Cardiac muscle cell (in vitro differentiated cells and primary cell): Measurements from ENCODE around the gene LHFPL6. TPM values are rescaled to one million over a fixed set of nuclear protein-coding genes. Genes with fewer than 3 reads are reported as not detected.

Source experiments
- DNase-seq, 2 donors: peaks; one replicate each; pipeline versions ENCODE4 v3.0.0 to v3.0.0-alpha.2; 2010 to 2017; ENCODE audit warnings: low read depth in 1 of 2, low spot score in 1 of 2
- H3K27ac ChIP-seq: fragments of 200-600 bp; sonication (generic); 2 replicates; pipeline ENCODE4 v1.5.1; 2016
- H3K27me3 ChIP-seq: fragments of 200-600 bp; sonication (generic); 2 replicates; pipeline ENCODE4 v1.6.0; 2016; ENCODE audit warnings: control low read depth
- H3K36me3 ChIP-seq: fragments of 200-600 bp; sonication (generic); 2 replicates; pipeline ENCODE4 v1.5.1; 2016; ENCODE audit warnings: control low read depth
- H3K4me1 ChIP-seq: fragments of 200-600 bp; sonication (generic); 2 replicates; pipeline ENCODE4 v1.8.1; 2017; ENCODE audit warnings: low read depth, mild to moderate bottlenecking, mixed run types
- H3K4me3 ChIP-seq: fragments of 200-600 bp; sonication (generic); 2 replicates; pipeline ENCODE4 v1.5.1; 2016; ENCODE audit warnings: mild to moderate bottlenecking
- H3K9me3 ChIP-seq: fragments of 200-600 bp; sonication (generic); 2 replicates; pipeline ENCODE4 v1.5.1; 2017; ENCODE audit warnings: low read depth, mild to moderate bottlenecking, control low read depth
- CTCF ChIP-seq: IDR thresholded peaks from 2 replicates; pipeline ENCODE4 v1.5.1; 2012; ENCODE audit warnings: low read depth, mild to moderate bottlenecking, low read length
- polyA plus RNA-seq: library from polyadenylated mRNA; unstranded; fragments of >200 nt; fragmentation: Nextera tagmentation; extraction: Ambion mirVana; gene quantifications from 2 replicates; pipeline ENCODE4 v1.2.1, GENCODE V29; 2016
- total RNA-seq: library from RNA; depleted of rRNA; stranded (reverse); fragments of >200 nt; gene quantifications from 2 replicates; pipeline ENCODE4 v1.2.3, GENCODE V29; 2016

LHFPL6 gene
- total and polyA plus RNA-seq, 2 experiments from 2014 or later = 10.0 to 19.2 TPM

- Histone ChIP-seq H3K36me3 (no peaks in the 10 kb centered on the region), H3K9me3 (no peaks in the 10 kb centered on the region), H3K27me3 (peaks cover 17% of the 10 kb centered on the region), H3K4me3 (no peak overlapping the region), H3K27ac (no peak overlapping the region), H3K4me1 (peaks cover 18% of the 10 kb centered on the region)
- no peak for TF ChIP-seq CTCF
- no peak for DNase-seq
Observed at GRCh38 chr13:39373145-39373544, 229.8 kb downstream of the LHFPL6 start.

GRCh38 chr13:39371706-39372105, 231.3 kb downstream of the LHFPL6 start:
- H3K9me3 ChIP-seq = no peaks in the 10 kb centered on the region
- no peak for TF ChIP-seq CTCF
- peaks cover 18% of the 10 kb centered on the region for H3K4me1 ChIP-seq
- H3K36me3 ChIP-seq = no peaks in the 10 kb centered on the region
- H3K27me3 ChIP-seq = peaks cover 10% of the 10 kb centered on the region
- no peak overlapping the region for H3K4me3 ChIP-seq
- no peak for DNase-seq
- H3K27ac ChIP-seq = no peak overlapping the region

GRCh38 chr13:39370554-39370953, 232.4 kb downstream of the LHFPL6 start:
- Histone ChIP-seq H3K27me3 (peaks cover 6% of the 10 kb centered on the region), H3K27ac (no peak overlapping the region), H3K36me3 (no peaks in the 10 kb centered on the region), H3K9me3 (no peaks in the 10 kb centered on the region), H3K4me3 (no peak overlapping the region), H3K4me1 (peaks cover 18% of the 10 kb centered on the region)
- peak in 1 of 2 donors; percentile 61 for DNase-seq
- no peak for TF ChIP-seq CTCF

GRCh38 chr13:39370048-39370447, 232.9 kb downstream of the LHFPL6 start:
- H3K27me3 ChIP-seq = peaks cover 6% of the 10 kb centered on the region

GRCh38 chr13:39369161-39369890, 233.7 kb downstream of the LHFPL6 start:
- no peaks in the 10 kb centered on the region for H3K9me3 ChIP-seq
- no peak overlapping the region for H3K4me3 ChIP-seq
- H3K4me1 ChIP-seq = peaks cover 18% of the 10 kb centered on the region
- no peaks in the 10 kb centered on the region for H3K27me3 ChIP-seq
- no peak overlapping the region for H3K27ac ChIP-seq
- no peak for TF ChIP-seq CTCF
- no peaks in the 10 kb centered on the region for H3K36me3 ChIP-seq
- DNase-seq = no peak

More at GRCh38 chr13:39370048-39370447, 232.9 kb downstream of the LHFPL6 start:
- DNase-seq = no peak
- Histone ChIP-seq H3K9me3 (no peaks in the 10 kb centered on the region), H3K27ac (no peak overlapping the region), H3K4me1 (peaks cover 18% of the 10 kb centered on the region), H3K36me3 (no peaks in the 10 kb centered on the region), H3K4me3 (no peak overlapping the region)
- no peak for TF ChIP-seq CTCF
